ENCODE results near the gene ARL8A.
A peak's percentile ranks its signal among the peaks of the same experiment; 100 is the strongest.
"Not testable (repeated sequence)": the region's sequence is repeated elsewhere in the genome, so short reads cannot be mapped to it uniquely, and the experiment has no call there.

Gene ARL8A

DNA sequence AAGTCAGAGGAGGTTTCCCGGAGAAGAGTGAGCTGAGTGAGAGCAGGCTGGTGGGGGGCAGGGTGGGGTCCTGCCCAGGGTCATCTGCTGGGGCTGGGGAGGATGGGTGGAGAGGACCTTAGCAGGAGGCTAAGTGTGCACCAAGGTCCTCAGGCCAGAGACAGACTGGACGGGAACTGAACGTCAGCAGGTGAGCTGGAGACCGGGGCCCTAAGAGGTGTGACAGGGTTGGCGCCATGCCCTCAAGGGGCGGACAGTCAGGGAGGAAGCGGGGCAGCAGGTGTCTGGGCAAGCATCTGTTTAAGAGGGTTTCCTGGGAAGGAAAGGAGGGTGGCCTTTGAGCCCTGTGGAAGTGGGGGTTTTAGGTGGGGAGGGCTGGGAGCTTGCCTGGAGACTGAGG lies 29.5 kb upstream of the ARL8A start:
- no peak for DNase-seq (ENCODE audit: low spot score)

DNA sequence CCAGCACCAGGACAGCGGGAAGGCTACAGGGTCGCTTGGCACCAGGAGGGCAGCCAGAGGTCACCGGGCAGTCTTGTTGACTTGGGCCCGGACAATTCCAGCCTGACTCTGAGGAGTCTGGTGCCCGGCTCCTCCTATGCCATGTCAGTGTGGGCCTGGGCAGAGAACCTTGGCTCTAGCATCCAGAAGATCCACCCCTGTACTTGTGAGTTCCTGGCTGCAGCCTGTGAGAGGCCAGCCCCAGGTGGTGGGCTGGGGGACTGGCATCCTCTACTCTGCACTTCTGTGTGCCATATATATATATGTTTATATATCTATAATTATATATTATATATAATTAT lies 27.4 kb upstream of the ARL8A start:
- DNase-seq (ENCODE audit: low spot score), result no peak

DNA sequence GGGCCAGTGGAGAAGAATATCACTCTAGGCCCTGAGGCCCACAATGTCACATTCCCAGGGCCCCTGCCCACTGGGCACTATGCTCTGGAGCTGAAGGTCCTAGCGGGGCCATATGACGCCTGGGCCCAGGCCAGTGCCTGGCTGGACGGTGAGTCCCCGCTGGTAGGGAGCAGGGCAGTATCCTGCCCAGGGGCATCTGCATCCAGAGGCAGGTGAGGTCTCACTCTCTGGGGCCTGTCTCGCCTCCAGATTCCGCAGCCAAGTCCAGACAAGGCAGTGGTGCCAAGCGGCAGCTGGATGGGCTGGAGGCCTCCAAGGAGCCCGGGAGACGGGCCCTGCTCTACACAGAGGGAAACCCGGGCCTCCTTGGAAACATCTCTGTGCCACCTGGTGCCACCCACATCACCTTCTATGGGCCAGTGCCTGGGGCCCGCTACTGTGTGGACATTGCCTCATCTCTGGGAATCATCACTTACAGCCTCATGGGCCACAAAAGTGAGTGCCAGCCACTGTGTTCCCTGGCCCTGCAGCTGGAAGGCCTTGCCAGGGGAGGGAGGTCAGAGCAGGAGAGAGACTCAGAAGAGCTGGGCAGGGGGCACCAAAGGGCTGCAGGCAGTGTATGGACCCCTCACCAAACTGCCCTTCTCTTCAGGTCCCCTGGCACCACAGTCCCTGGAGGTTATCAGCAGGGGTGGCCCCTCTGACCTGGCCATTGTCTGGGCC lies 26.9 kb upstream of the ARL8A start:
- no peak for DNase-seq (ENCODE audit: low spot score)

DNA sequence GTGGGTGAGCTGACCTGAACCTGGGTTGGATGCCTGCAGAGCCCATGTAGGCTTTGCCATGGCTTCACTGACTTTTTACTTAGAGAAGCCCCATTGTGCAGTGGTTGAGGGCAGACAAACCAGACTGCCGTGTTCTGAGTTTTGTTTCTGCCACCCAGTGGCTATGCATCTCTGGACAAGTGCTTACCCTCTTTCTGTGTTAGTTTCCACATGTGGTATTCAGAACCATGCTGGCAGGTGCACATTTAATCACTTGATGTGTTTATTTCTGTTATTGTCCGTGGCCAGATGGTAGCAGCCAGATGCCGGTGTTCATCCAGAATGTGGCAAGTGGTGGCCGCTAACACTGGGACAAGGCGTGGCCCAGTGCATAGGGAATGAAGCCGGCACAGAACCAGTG lies 26.2 kb upstream of the ARL8A start:
- no peak for DNase-seq (ENCODE audit: low spot score)

DNA sequence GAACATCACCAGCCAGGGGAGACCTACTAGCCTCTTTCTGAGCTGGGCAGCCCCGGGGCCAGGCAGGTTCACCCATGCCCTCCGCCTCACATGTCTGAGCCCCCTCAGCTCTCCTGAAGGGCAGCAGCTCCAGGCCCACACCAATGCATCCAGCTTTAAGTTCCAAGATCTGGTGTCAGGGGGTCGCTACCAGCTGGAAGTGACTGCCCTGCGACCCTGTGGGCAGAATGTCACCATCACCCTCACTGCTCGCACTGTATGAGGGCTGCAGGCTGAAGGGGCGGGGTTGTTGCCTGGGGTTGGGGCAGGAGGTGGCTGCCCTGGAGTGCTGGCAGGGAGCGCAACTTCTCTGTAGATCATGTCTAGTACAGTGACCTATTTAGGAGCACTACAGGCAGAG lies 24.3 kb upstream of the ARL8A start:
- no peak for DNase-seq (ENCODE audit: low spot score)

DNA sequence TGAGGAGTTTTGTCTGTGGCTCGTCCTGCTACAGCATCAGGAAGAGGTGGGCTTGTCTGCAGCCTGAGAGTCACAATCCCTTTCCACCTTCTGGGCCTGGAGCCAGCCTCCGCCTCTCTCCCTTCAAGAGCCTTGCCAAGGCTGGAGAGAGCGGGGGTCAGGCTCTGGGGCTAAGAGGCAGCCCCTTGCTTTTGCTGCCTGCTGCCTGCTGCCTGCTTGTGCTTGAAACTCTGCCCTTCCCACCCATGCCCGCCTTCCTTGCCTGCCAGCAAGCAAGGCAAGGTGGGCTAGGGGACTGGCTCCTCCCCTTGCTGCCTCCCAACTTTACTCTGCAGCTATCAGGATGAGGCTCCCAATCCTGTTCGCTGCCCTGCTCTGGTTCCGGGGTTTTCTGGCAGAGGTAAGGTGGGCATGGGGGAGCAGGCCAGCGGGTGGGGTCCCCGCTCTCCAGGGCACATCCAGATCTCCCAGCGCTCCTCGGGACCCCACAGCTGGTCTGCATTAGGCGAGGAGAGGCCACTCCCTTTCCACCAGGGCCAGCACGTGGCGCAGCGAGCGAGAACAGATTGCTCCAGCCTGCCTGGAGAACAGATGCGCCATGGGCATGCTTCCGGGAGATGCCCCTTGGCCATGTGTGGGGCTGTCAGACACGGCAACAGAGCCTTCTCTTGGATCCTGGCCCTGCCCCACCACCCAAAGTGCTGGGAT lies 23.3 kb upstream of the ARL8A start:
- peak; percentile 81 for DNase-seq (ENCODE audit: low spot score)

DNA sequence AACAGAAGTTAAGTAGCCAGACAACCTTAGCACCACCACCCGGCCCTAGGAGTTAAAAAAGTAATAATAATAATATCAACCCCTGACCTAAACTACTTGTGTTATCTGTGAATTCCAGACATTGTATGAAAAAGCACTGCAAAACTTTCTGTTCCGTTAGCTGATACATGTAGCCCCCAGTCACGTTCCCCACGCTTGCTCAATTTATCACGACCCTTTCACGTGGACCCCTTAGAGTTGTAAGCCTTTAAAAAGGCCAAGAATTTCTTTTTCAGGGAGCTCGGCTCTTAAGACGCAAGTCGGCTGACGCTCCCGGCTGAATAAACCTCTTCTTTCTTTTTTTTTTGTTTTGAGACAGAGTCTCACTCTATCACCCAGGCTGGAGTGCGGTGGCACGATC lies 22.5 kb upstream of the ARL8A start:
- not testable (repeated sequence) for DNase-seq (ENCODE audit: low spot score)

DNA sequence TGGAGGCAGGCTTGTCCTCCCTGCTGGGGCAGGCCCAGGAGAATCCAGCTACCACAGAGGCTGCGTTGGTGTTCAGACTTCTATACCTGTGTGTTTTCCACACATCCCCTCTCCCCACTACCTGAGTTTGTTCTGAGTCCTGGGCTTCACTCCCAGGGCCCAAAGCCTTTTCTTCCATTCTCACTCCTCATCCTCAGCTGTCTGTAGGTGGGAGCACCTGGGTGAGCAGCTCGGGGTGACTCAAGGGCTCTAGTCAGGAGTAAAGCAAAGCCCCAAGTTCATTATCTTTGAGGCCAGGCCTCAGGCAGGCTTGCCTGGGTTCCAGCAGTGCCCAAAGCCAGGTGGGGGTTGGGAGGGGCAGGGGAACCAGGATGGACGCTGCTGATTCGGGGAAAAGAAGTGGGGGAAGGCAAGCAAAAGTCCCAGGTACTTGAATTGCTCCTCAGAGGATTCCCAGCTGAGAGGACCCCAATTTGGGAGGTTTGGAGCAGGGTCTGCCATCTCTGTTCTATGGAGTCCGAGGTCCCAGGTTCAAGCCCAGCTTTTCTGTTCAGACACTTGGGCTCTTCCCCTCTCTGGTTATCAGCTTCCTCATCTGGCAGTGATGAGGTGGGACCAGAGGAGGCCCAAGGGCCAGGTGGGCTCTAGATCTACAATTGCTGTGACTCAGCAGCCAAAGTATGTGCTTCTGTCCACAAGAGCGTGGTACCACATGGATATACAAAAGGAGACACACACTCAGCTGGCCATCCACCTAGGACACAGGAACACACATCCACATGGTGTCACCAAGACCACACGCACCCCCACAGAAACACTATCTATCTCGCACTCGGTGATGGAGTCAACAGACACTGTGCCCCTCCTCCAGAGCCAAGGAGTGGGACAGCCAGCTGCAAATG lies 21.7 kb upstream of the ARL8A start:
- DNase-seq (ENCODE audit: low spot score), result no peak

DNA sequence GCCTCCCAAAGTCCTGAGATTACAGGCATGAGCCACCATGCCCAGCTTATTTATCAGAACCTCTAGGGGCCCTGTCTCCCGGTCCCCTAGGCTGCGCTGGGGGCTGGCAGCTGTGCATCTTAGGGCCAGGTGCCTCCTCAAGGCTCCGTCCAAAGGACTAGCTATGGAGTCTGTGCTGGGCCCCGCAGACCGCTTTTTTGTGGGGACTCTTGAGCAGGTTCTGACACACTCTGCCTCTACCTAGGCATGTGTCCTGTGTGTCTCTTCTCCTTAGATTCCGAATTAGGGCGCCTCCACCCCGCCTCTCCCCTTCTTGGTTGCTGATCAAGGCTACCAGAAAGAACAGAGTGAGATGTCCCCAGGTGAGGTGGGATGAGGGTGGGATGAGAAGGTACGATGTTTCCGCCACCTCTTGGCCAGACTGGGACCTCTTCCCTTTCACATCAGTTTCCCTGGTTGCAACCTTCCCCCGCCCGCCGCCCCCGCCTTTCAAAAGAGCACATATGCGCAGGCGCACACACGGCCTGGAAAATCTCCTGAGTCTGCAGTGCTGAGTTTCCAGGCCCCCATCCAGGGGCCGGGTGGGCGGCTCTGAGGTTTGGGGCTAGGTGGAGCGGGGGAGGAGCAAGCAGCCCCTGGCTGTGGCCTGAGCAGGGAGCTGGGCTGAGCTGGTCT lies 20.9 kb upstream of the ARL8A start:
- DNase-seq (ENCODE audit: low spot score), result no peak

DNA sequence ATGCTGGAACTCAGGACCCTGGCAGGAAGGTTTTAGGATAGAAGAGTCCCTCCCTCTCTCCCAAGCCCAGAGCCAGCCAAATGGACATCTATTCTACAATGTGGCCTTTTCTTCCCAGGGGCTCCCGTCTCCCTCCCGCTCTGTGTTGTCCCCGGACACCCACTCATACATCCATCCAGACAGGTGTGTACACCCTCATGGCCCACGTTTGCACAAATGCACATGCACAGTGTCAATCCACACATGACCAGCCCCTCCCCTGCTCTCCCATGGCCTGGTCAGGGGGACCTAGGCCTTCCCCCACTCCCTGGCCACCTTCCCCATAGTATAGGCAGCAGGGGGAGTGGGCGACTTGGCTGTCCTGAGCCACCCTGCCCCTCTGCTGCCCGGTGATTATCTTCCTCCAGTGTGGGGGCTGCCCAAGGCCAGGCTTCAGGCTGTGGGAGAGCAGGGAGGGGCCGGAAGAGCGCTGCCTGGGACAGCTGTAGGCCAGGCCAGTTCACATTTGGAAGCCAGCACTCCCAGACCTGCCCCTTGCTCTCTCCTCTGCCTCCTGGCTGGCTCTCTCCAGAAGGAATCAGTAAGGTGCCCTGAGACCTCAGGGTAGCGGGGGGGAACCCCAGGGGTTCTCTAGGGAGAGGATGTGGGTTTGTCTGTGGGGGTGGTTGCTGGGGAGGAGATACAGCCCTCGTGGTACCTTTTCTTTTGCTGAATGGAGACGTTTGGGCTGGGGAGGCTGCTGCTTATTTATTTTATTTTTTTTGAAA lies 19.9 kb upstream of the ARL8A start:
- DNase-seq (ENCODE audit: low spot score), result no peak

DNA sequence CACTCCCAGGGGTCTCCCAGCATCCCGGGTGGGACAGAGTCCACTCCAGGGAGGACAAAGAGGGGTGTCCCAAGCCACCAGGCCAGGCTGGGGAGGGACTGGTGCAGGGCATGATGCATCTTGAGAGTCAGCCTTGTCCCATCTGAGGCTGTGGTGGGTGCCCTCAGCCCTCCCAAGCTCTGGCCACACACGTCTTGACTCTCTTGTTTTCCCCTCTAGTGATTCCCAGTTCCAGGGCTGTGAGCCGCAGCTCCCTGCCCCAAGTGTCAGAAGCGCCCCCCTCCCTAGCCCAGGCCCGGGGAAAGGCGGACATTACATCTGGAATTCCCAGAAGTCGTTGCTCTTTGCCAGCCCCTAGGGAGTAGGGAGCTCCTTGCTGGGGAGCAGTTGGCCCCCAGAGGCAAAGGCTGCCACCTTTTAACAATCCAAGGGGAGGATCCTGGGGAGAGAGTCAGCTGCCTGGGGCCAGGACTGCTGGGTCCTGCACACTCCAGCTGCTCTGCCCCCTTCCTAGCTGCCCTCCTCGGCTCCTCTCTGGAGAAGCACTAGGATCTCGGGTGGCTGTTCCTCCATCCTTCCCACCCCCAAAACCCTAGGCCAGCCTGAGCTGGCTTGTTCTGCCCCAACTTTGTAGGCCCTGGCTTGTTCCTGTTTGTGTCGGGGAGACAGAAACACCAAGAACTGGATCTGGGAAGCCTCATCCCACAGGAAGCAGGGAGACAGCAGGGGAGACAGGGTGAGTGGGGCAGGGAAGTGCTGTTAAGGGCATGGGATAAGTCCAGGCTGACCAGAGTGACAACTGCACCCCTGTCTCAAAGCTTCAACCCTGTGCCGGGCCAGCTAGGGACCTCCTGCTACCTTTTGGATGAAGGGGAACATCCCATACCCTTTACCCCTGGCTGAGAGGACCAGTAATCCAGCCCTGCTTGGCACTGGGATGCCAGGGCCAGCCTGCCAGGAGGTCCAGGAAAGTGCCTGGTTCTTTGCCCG lies 19.0 kb upstream of the ARL8A start:
- DNase-seq (ENCODE audit: low spot score), result no peak

DNA sequence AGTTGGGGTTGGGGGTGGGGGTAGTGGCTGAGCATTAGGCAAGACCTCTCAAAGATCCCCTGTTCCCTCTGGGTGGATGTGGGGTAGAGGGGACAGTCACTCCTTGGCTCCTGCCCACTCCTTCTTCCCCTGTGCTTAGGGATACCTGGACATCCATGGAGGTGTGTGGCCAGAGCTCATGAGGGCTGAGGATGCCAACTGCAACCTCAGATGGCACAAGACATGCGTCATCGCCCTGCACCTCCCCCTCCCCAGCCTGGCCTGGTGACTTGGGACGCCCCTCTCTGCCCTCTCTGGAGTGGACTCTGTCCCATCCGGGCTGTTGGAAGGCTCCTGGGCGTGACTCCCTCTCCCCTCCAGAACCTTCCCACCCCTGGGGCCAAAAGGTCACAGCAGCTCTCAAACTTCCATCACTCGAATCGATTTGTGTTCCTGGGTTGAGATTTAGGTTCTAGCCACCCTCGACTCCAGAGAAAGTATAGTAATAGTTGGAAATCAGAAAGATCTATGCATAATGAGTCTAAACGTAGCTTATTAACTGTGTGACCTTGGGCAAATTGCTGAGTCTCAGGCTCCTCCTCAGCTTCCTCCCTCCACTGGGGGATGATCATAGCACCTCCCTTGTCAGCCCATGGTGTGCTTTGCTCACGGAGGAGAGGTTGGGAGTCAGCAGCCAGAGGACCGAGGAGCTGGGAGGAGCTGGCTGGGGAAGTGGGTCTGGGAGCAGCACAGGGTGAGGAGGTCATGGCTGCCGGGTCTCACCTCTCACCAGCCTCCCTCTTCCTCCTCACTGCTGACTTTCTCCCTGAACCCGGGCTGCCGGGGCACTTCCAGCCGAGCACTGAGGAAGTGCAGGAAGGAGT lies 18.1 kb upstream of the ARL8A start:
- DNase-seq (ENCODE audit: low spot score), result no peak

DNA sequence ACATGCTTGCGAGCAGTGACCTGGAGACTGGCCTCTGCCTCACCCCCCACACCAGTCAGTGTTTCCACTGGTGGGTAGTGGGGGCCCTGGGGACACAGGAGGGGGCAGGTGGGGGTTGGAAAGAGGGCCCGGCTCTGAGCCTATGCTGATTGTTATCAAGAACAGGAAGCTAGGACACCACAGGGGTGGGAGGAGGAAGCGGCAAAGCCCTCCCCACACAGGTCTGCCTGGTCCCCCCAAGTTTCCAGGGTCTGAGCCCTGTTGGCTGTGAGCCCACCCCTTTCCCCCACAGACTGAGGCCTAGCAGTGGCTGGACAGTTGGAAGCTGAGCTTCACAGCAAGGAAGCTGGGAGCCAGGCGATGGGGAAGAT lies 17.5 kb upstream of the ARL8A start:
- no peak for DNase-seq (ENCODE audit: low spot score)

DNA sequence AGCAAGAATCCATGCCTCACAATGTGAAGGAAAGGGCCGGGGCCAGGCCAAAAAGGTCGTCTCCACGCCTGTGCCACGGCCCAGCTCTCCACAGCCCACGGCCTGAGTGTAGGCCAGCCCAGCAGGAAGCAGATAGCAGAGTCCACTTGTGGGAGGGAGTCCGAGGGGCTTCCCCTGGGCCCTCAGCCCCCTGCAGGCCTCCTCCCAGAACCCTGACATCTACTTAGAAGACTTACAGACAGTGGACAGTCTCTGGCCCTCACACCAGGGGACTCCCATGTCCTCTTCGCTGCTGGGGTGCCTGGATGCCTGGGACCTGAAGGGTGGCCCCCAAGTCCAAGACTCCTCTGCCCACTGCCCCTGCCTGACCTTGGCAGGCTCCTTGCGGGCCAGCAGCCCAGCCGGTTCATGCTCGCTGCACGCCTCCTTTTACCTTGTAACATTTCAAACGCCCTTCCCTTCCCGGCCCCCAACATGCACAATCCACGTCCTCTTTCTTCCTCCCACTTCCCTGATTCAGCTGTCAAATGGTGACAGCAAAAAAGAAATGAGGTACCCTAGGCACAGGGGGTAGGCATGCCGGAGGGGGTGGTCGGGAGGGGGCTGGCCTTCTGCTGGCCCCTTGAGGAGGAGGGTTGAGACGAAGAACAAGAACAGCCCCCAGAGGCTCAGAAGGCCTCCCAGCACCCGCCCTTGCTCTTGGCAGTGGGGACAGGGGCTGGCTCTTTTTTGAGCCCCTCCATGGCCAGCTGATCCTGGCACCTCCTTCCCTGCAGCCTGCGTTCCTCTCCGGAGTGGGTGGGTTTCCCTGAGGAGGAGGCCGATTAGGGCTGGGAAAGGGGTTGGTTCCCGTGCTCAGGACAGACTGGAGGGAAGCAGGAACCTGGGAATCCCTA lies 16.9 kb upstream of the ARL8A start:
- no peak for DNase-seq (ENCODE audit: low spot score)

DNA sequence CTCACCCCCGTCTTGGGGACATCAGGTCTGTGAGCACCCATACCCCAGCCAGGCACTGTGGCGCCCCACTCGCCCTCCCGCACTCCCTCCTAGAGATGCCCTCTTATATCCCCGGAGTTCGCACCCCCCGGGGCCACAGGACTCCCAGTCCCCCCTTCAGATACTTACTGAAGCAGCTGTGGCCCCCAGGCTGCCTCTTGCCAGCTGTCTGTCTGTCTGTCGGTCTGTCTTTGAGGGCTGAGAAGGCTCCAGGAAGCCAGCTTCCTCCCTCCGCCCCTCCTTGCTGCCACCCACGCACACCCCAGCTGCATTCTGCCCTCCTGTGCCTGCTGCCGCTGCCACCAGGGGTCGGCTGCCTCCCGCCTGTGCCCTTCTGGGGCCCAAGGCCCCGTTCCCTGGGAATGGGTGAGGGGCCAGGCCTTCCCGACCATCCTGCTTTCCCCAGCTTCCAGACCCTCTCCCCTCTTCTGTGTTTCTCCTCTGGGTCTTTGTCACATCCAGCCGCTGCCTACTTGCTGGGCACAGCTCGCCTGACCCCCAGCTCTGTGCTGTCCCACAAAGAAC lies 15.9 kb upstream of the ARL8A start, which contains the start of gene PTPN7:
TSS of gene PTPN7 (minus strand) at position 226 of the 564 bp plus-strand sequence. CDS start 1,200 bp downstream, outside the sequence.
- DNase-seq (ENCODE audit: low spot score), result no peak

DNA sequence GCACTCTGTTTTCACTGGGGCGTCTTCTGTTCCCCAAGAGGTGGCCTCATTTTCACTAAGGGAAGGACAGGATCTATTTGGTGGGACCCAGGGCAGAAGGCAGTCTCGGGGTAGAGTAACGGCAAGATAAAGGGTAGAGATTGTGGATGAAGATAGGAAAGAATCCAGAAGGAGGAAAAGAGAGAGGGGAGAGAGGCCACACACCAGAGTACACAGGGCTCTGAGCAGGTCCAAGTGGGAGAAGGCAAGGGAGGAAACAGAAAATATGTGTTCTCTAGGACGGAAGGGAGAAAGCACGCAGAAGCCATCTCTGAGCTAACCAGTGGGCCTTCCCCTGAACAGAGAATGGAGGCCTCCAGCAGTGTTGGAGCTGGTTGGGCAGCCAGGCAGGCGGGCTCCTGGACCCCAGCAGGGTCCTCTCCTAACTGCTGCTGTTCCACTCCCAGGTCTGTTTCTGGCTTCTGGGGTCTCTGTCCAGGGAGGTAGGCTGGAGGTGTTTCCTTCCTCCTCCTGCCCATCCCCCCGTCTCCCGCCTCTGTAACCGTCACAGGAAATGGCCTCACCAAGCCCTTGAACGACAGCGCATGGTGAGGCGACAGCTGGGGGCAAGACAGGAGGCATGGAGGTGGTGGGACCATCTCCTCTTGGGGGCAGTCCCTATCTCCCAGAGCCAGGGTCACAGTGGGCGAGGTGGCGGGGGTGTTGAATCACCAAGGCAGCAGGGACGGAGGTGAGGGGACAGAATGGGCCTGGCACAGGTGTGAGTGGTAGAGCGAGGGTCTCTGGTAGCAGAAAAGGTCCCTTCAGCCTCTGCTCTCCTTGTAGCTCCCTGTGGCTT lies 15.2 kb upstream of the ARL8A start:
- DNase-seq (ENCODE audit: low spot score), result no peak

All from GM03348 (cell line).